Hepatocyte (in vitro differentiated cells): ENCODE measurements around the gene CAV2.

Source experiments
- CTCF ChIP-seq: fragments of 200-600 bp; sonication (generic); IDR thresholded peaks from 2 replicates; pipeline ENCODE4 v1.5.1; 2016; ENCODE audit warnings: antibody characterized with exemption, mild to moderate bottlenecking; ENCODE audit not compliant: poor library complexity
- EZH2 ChIP-seq: fragments of 200-600 bp; sonication (generic); IDR thresholded peaks from 2 replicates; pipeline ENCODE4 v1.6.1; 2016; ENCODE audit warnings: antibody characterized with exemption, mild to moderate bottlenecking, borderline replicate concordance

- TF ChIP-seq EZH2 = no peak
- no peak for TF ChIP-seq CTCF
Observed at GRCh38 chr7:116464375-116464774, 35.2 kb upstream of the CAV2 start.
